DOHH2 (cell line): Measurements from ENCODE around the gene ORM1.

ENCODE experiments used
- H3F3A ChIP-seq: fragments of 200-600 bp; sonication (generic), shearing (Covaris generic); 2 replicates; pipeline ENCODE4 v1.6.0; 2016; ENCODE audit warnings: antibody characterized with exemption, mild to moderate bottlenecking; ENCODE audit not compliant: control insufficient read depth, insufficient read depth
- H3K27ac ChIP-seq: fragments of 200-600 bp; sonication (generic); 2 replicates; pipeline ENCODE4 v1.5.1; 2014; ENCODE audit warnings: low read depth, mild to moderate bottlenecking, low read length, moderate library complexity
- H3K27me3 ChIP-seq: fragments of 200-600 bp; sonication (generic); 2 replicates; pipeline ENCODE4 v1.6.1; 2014; ENCODE audit warnings: mild to moderate bottlenecking, low read length, mixed read lengths; ENCODE audit not compliant: control insufficient read depth
- H3K36me3 ChIP-seq: fragments of 200-600 bp; sonication (generic); 2 replicates; pipeline ENCODE4 v1.6.1; 2014; ENCODE audit warnings: mild to moderate bottlenecking, low read length, moderate library complexity, mixed read lengths; ENCODE audit not compliant: control insufficient read depth
- H3K4me1 ChIP-seq: fragments of 200-600 bp; sonication (generic); 2 replicates; pipeline ENCODE4 v1.6.1; 2014; ENCODE audit warnings: mild to moderate bottlenecking, low read length, mixed read lengths; ENCODE audit not compliant: control insufficient read depth
- H3K4me2 ChIP-seq: fragments of 200-600 bp; sonication (generic); 2 replicates; pipeline ENCODE4 v1.6.0; 2014; ENCODE audit warnings: mild to moderate bottlenecking, low read length, moderate library complexity
- H3K4me3 ChIP-seq: fragments of 200-600 bp; sonication (generic); 2 replicates; pipeline ENCODE4 v1.5.1; 2014; ENCODE audit warnings: mild to moderate bottlenecking, low read length, mixed read lengths
- H3K79me2 ChIP-seq: fragments of 200-600 bp; sonication (generic); 2 replicates; pipeline ENCODE4 v1.6.1; 2014; ENCODE audit warnings: mild to moderate bottlenecking, low read length, mixed read lengths; ENCODE audit not compliant: control insufficient read depth
- H3K9me2 ChIP-seq: fragments of 200-600 bp; sonication (generic); replicated peaks from 2 replicates; pipeline ENCODE4 v1.6.1; 2014; ENCODE audit warnings: mild to moderate bottlenecking, low read length, mixed read lengths; ENCODE audit not compliant: control insufficient read depth
- H3K9me3 ChIP-seq: fragments of 200-600 bp; sonication (generic); 2 replicates; pipeline ENCODE4 v1.6.1; 2014; ENCODE audit warnings: antibody characterized with exemption, low read length, mixed read lengths; ENCODE audit not compliant: control insufficient read depth, insufficient read depth
- H4K20me1 ChIP-seq: fragments of 200-600 bp; sonication (generic); 2 replicates; pipeline ENCODE4 v1.6.0; 2014; ENCODE audit warnings: low read depth, mild to moderate bottlenecking, antibody characterized with exemption, low read length, moderate library complexity; ENCODE audit not compliant: control insufficient read depth, insufficient read depth
- CTCF ChIP-seq: fragments of 200-600 bp; sonication (generic); IDR thresholded peaks from one replicate; pipeline ENCODE4 v1.5.1; 2014; ENCODE audit warnings: antibody characterized with exemption, mild to moderate bottlenecking, low read depth, low read length; ENCODE audit not compliant: poor library complexity, severe bottlenecking
- EZH2phosphoT487 ChIP-seq: fragments of 200-600 bp; sonication (generic); IDR thresholded peaks from 2 replicates; pipeline ENCODE4 v1.6.1; 2017; ENCODE audit warnings: borderline replicate concordance, mild to moderate bottlenecking, antibody characterized with exemption, low read length, moderate library complexity, mixed read lengths

ORM1 gene

GRCh38 chr9:114367366-114367765 is 44.5 kb downstream of the ORM1 start:
- Histone ChIP-seq H3K36me3 (peaks cover 89% of the 10 kb centered on the region), H3K9me2 (no peaks in the 10 kb centered on the region), H4K20me1 (no peaks in the 10 kb centered on the region), H3F3A (peaks cover 61% of the 10 kb centered on the region), H3K79me2 (peaks cover 66% of the 10 kb centered on the region), H3K27ac (peak overlapping the region; percentile 99), H3K4me1 (peaks cover 94% of the 10 kb centered on the region), H3K27me3 (no peaks in the 10 kb centered on the region), H3K4me2 (peak overlapping the region; percentile 91), H3K4me3 (peak overlapping the region; percentile 67), H3K9me3 (no peaks in the 10 kb centered on the region)
- no peak for TF ChIP-seq EZH2phosphoT487
- TF ChIP-seq CTCF: no peak

- no peaks in the 10 kb centered on the region for H3K9me2 ChIP-seq
- peaks cover 87% of the 10 kb centered on the region for H3K36me3 ChIP-seq
- H3K9me3 ChIP-seq: no peaks in the 10 kb centered on the region
- no peak for TF ChIP-seq EZH2phosphoT487
- no peak for TF ChIP-seq CTCF
- H3K27ac ChIP-seq: peak overlapping the region; percentile 99
- peak overlapping the region; percentile 67 for H3K4me3 ChIP-seq
- peaks cover 61% of the 10 kb centered on the region for H3K79me2 ChIP-seq
- peaks cover 98% of the 10 kb centered on the region for H3K4me1 ChIP-seq
- H3K4me2 ChIP-seq: peak overlapping the region; percentile 91
- peaks cover 64% of the 10 kb centered on the region for H3F3A ChIP-seq
- H4K20me1 ChIP-seq: no peaks in the 10 kb centered on the region
- no peaks in the 10 kb centered on the region for H3K27me3 ChIP-seq
These were observed 45.1 kb downstream of the ORM1 start for GRCh38 chr9:114367772-114368569.

- no peaks in the 10 kb centered on the region for H3K27me3 ChIP-seq
- peaks cover 85% of the 10 kb centered on the region for H3K36me3 ChIP-seq
- TF ChIP-seq CTCF (no peak), EZH2phosphoT487 (no peak)
- peaks cover 98% of the 10 kb centered on the region for H3K4me1 ChIP-seq
- peak overlapping the region; percentile 70 for H3K4me3 ChIP-seq
- H3K9me3 ChIP-seq: no peaks in the 10 kb centered on the region
- peaks cover 54% of the 10 kb centered on the region for H3K79me2 ChIP-seq
- peaks cover 74% of the 10 kb centered on the region for H3F3A ChIP-seq
- H4K20me1 ChIP-seq: no peaks in the 10 kb centered on the region
- H3K4me2 ChIP-seq: peak overlapping the region; percentile 74
- H3K27ac ChIP-seq: peak overlapping the region; percentile 99
- no peaks in the 10 kb centered on the region for H3K9me2 ChIP-seq
These were observed 46.6 kb downstream of the ORM1 start for GRCh38 chr9:114369216-114370130.
